NCI-H446 (cell line): ENCODE results near the gene UBE2J1.

ENCODE experiments used
- DNase-seq, 2 experiments: peaks; one replicate each; lab custom pipeline; 2025; lab: John Stamatoyannopoulos, UW

UBE2J1 gene

GRCh38 chr6:89290401-89291155 is 61.9 kb downstream of the UBE2J1 start:
- DNase-seq, result no peak

- no peak for DNase-seq
These were observed 62.8 kb downstream of the UBE2J1 start for GRCh38 chr6:89289710-89290109.

GRCh38 chr6:89287351-89288028 is 65.0 kb downstream of the UBE2J1 start:
- DNase-seq, result no peak

- no peak for DNase-seq
These were observed 66.0 kb downstream of the UBE2J1 start for GRCh38 chr6:89286516-89286915.

GRCh38 chr6:89284963-89285735 is 67.4 kb downstream of the UBE2J1 start:
- DNase-seq, result no peak

GRCh38 chr6:89284081-89284480 is 68.4 kb downstream of the UBE2J1 start:
- no peak for DNase-seq

GRCh38 chr6:89282749-89283148 is 69.8 kb downstream of the UBE2J1 start:
- no peak for DNase-seq

- peak in 1 of 2 experiments; percentile 16 for DNase-seq
These were observed 70.7 kb downstream of the UBE2J1 start for GRCh38 chr6:89281779-89282246.

- DNase-seq, result no peak
These were observed 73.6 kb downstream of the UBE2J1 start for GRCh38 chr6:89278956-89279355.
